Measurements from ENCODE around the gene OR4D2.

Gene OR4D2

GRCh38 chr17:58176200-58176599 is 9.4 kb downstream of the OR4D2 start:
- DNase-seq: no peak

GRCh38 chr17:58181796-58182195 is 15.0 kb downstream of the OR4D2 start:
- DNase-seq: no peak

DNA sequence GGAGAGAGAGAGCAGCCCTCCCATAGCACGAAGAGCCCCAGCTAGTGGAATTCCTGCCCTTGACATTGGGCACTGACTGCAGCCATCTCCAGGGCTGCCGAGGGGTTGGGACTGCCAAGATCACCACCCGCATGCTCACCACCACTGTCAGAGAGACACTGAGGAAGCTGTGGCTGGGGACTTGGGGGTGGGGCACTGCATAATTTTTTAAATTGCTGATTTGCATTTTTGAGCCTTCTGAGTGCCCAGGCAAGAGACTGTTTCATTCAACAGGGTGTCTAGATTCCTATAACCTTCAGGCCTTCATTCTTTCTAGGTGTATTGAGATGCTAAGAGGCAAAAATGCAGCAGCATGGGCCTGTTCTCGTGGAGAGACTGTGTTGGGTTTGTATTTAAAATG is 16.7 kb downstream of the OR4D2 start:
- no peak for DNase-seq

DNA sequence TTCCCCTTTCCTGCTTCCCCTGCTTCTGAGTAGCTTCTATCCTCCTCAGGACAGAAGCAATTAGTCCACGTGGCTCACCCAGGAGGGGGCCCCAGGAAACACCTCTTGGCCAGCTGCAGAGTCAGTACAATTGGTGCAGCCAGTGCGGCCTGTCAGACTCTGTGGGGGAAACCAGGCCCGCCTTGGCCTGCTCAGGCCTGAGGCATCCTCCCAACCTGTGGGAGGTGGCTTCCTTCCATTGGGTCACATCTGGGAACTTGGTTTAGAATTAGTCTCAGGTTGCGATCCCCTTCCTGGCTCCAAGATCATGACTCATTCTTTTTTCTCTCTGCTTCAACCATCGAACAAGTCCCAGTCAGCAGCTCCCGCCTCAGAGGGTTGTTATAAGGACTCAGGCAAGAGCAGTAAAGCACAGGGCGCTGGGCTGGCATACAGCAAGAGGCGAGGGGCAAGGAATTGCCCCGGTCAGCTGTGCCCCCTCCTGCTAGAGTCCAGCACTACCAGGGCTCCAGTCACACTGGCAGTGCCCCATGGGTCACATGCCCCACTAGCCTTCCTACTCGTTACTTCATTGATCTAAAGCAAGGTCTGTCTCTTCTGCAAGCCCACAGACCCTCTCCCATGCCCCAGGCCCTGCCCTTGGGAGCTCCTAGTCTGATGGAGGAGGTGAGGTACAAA is 17.7 kb downstream of the OR4D2 start:
- DNase-seq: no peak

DNA sequence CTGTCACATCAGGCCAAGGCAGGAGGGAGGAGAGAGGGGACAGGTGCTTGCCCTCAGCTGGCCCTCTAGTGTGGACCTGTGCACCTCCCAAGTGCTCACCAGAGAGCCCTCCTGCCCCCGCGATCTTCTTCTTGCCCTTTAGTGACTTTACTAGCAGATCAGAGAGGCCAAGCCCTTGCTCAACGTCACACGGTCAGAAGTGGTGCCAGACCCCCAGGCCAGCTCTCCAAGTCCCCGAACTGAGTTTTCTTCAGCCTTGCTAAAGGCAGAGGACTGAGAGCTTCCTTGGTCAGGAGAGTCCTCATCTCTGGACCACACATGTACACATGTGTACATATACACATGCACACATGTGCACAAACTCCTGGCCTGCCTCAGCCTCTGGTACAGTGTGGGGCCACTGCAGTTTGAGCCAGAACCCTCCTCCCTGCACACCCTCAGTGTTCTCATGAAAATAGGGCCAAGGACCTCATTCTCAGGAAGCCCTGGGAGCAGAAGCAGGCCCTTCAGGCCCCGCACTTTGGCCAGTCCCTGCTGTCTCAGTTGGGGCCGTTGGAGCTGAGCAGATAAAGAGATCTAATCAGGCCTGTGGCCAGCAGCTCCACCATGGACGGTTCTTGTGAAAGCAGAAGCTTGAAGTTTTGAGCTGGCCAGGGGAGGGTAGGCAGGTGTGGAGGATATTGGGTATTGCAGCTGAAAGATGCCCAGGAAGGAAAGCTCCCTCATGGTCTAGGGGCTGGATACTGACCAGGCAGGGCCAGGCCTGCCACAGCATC is 18.4 kb downstream of the OR4D2 start:
- no peak for DNase-seq

GRCh38 chr17:58186591-58186990 is 19.8 kb downstream of the OR4D2 start:
- no peak for DNase-seq

DNA sequence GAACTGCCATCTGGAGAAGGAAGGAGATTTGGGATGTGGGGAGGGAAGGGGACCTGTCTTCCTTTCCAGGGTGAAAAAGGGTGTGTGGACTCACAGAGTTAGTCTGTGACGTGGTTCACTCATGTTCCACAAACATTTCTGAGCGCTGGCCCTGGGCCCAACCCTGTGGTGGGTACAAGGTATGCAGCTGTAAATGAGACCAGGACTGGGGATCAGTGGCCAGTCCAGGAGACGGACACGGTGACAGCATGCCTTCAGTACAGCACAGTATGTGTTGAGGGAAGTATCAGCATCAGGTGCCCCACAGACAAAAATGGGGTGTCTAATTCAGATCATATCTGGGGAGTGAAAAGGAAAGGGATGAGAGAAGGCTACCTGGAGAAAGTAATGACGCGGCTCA is 20.3 kb downstream of the OR4D2 start:
- no peak for DNase-seq

- DNase-seq: no peak
Measured at GRCh38 chr17:58187675-58188074, 20.9 kb downstream of the OR4D2 start.

GRCh38 chr17:58189436-58190146 is 22.8 kb downstream of the OR4D2 start:
- DNase-seq: no peak

DNA sequence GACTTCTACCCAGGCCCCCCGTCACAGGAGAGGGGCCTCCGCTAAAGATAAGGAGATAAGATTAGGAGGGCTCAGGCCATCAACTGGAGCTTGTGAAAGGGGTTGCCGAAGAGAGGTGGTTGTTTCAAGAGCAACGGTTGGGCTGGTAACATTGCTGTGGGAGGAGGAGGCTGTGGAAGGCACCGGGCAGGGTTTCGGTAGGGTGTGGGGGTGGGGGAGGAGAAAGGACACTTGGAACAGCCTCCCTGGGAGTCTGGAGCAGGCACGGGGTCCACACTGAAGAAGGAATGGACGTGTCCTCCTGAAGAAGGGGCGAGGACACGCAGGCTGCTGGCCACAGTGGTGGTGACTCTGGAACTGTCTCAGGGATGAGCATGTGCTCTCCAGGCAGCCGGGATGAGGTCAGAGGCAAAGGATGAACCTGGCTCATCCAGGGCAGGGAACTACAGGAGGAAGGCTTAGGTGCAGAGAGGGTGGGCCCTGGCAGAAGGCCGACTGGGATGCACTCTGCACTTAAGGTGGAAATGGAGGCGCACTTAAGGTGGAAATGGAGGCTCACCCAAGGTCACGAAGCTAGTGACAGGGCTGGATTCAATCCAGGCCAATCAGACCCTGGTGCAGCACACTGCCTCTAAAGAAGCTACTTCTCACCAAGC is 24.6 kb downstream of the OR4D2 start:
- no peak for DNase-seq

DNA sequence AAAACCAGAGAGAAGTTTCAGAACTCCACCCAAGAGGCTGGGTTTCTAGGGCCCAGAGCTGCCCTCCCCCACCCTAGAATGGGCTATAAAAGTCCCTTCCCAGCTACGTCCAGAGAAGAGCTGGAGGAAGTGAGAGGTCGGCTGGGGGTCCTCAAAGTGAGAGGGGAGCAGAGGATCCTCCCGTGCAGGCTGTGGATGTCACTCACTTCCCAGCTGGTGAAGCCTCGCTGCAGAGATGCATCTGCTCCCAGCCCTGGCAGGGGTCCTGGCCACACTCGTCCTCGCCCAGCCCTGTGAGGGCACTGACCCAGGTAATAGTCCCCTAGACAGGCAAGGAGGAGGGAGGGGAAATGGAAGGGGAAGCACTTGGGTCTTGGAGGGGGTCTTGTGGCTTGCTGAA is 25.8 kb downstream of the OR4D2 start, which contains the start of gene EPX:
Gene EPX, plus strand, starts transcription at position 115 of the 400 bp plus-strand sequence. Its CDS starts 121 bp downstream, at position 236.
- DNase-seq: no peak

DNA sequence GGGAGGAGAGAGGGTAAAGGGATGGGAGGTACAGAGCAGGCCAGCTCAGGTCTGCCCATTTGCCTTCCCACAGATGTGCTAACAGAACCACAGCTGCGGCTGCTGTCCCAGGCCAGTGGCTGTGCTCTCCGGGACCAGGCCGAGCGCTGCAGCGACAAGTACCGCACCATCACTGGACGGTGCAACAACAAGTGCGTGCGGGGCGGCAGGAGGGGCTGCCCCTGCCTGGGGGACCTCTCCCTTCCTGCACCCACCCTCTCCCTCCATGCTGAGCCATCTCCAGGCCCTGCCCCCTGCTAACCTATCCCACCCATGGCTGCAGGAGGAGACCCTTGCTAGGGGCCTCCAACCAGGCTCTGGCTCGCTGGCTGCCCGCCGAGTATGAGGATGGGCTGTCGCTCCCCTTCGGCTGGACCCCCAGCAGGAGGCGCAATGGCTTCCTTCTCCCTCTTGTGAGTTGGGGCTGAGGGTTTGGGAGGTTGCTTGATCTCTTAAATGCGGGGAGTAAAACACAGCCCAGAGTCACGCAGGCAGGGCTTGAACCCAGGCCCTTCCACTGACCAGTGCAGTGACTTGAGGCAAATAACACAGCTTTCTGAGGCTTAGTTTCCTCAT is 27.0 kb downstream of the OR4D2 start:
- DNase-seq: no peak

- no peak for DNase-seq
Measured at GRCh38 chr17:58195518-58196123, 28.8 kb downstream of the OR4D2 start.

DNA sequence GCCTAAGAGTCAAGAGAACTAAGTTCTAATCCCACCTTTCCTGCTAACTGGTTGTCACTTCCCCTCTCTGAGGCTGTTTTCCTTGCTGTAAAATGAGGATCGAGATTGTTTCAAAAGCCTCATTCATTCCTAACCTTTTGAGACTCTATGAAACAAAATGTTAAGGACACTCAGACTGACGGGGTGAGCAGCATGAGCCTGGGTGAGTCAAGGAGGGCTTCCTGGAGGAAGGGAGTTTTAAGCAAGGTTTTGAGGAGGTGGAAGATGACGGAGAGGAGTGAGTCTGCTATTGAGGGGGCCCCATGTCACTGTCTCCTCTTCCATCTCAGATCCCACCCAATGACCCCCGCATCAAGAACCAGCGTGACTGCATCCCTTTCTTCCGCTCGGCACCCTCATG is 29.8 kb downstream of the OR4D2 start:
- no peak for DNase-seq

- peak; percentile 84 for DNase-seq
Measured at GRCh38 chr17:58200024-58200633, 33.3 kb downstream of the OR4D2 start.

DNA sequence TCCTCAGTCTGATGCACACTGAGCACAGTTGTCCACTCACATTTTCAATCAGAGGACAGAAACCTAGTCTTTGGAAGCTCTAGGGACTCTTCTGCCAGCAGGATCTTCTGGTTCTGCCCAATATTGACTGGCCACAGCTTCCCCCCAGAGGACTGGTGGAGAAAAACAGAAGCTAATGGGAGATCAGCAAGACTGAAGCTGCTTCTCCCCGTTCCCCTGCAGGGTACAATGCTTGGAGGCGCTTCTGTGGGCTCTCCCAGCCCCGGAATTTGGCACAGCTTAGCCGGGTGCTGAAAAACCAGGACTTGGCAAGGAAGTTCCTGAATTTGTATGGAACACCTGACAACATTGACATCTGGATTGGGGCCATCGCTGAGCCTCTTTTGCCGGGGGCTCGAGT is 36.1 kb downstream of the OR4D2 start:
- DNase-seq: no peak

GRCh38 chr17:58204796-58205195 is 38.0 kb downstream of the OR4D2 start:
- no peak for DNase-seq

GRCh38 chr17:58205936-58206335 is 39.2 kb downstream of the OR4D2 start:
- no peak for DNase-seq

DNA sequence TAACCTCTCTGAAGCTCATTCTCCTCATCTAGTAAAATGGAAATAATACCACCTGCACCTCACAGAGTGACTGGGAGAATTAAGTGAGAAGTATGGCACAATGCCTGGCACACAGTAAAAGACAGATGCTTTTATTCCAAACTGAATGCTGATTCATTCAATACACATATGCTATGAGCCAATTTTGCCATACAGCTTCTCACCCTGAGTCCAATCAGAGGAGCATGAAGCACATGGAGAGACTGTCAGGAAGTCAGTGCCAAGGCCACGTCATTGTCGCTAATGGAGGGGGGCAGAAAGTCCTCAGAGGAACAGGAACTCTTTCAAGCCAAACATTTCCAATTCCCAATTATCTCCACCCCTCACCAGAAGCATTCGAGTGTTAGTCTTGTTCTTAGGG is 40.7 kb downstream of the OR4D2 start:
- DNase-seq: no peak

- DNase-seq: no peak
Measured at GRCh38 chr17:58208344-58208743, 41.6 kb downstream of the OR4D2 start.

DNA sequence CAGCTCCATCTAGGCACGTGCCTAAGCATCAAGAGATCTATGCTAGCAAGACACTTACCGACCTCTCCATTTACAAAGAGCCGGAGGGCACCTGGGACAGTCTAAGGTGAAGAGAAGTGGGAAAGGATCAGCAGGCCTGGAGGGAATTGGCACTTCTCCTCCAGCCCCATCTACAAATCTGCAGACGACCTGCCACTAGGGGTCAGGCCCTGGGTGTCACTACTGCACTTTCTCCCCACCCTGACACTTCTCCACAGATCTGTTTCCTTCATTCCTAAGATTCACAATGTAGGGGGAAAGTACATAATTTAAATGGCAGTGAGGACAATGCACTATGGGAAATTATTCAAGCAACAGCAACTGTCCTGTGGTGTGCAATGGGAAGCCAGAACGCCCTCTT is 44.1 kb downstream of the OR4D2 start:
- no peak for DNase-seq

- no peak for DNase-seq
Measured at GRCh38 chr17:58215685-58216084, 48.9 kb downstream of the OR4D2 start.

All from activated CD8-positive, alpha-beta memory T cell treated with anti-CD3 and anti-CD28 coated beads, Interleukin-2, amount 50 U/mL, for 48 hours (primary cell).